Endothelial cell of umbilical vein (primary cell): ENCODE data around the gene PSMA3.

Experiments
- EZH2 ChIP-seq: IDR thresholded peaks from 2 replicates; pipeline ENCODE4 v1.6.1; 2012; ENCODE audit warnings: borderline replicate concordance, low read depth, mild to moderate bottlenecking, moderate library complexity, low read length, inconsistent platforms; ENCODE audit not compliant: severe bottlenecking
- FOS ChIP-seq: IDR thresholded peaks from 2 replicates; pipeline ENCODE4 v1.6.1; 2011; ENCODE audit warnings: mild to moderate bottlenecking, low read length, moderate library complexity, borderline replicate concordance; ENCODE audit not compliant: insufficient read depth
- GATA2 ChIP-seq: IDR thresholded peaks from 2 replicates; pipeline ENCODE4 v1.7.0; 2011; ENCODE audit warnings: low read depth, mild to moderate bottlenecking, moderate library complexity, mixed read lengths, low read length; ENCODE audit not compliant: insufficient read length, insufficient read depth
- JUN ChIP-seq: IDR thresholded peaks from 2 replicates; pipeline ENCODE4 v1.6.1; 2011; ENCODE audit warnings: borderline replicate concordance, low read depth; ENCODE audit not compliant: insufficient read length, insufficient read depth
- MYC ChIP-seq: IDR thresholded peaks from one replicate; pipeline ENCODE4 v1.6.1; 2011; ENCODE audit warnings: mild to moderate bottlenecking, low read depth, low read length
- POLR2A ChIP-seq: IDR thresholded peaks from 2 replicates; pipeline ENCODE4 v1.6.1; 2012; ENCODE audit warnings: low read depth, mild to moderate bottlenecking, control low read depth, low read length
- POLR2AphosphoS5 ChIP-seq: IDR thresholded peaks from 2 replicates; pipeline ENCODE4 v1.6.1; 2012; ENCODE audit warnings: low read depth, mild to moderate bottlenecking, control low read depth, low read length, moderate library complexity; ENCODE audit not compliant: insufficient read depth
- TF ChIP-seq, protein P1 (sequence below), 2 donors: IDR thresholded peaks; 1 replicate in 1 of 2; 2 replicates in 1 of 2; pipeline ENCODE4 v1.5.1; 2011; ENCODE audit warnings: low read length in 2 of 2, mild to moderate bottlenecking in 2 of 2, moderate library complexity in 2 of 2, control low read depth in 1 of 2, inconsistent platforms in 1 of 2, low read depth in 1 of 2; ENCODE audit not compliant: insufficient read depth in 1 of 2; ENCODE audit errors: extremely low read depth in 1 of 2

DNA sequence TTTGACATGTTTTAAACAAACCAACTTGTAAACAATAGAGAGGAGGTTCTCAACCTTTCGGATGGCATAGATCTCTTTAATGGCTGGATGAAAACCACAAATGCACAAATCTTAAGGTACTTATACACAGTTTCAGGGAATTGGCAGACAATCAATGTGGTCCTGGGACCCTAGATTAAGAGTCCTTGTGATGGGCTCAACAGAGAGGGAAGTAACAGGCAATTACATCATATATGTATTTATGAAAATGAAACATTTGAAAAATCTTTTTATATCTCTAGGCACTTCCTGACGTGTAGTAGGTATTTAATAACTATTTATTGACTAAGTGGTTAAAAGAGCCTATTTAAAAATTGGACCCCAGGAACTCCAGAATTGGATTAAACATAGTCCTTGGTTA lies 43.8 kb upstream of the PSMA3 start:
- TF ChIP-seq POLR2AphosphoS5 (no peak), JUN (no peak), POLR2A (no peak), EZH2 (no peak), MYC (no peak), FOS (no peak), GATA2 (no peak)
- TF ChIP-seq, protein P1, sequence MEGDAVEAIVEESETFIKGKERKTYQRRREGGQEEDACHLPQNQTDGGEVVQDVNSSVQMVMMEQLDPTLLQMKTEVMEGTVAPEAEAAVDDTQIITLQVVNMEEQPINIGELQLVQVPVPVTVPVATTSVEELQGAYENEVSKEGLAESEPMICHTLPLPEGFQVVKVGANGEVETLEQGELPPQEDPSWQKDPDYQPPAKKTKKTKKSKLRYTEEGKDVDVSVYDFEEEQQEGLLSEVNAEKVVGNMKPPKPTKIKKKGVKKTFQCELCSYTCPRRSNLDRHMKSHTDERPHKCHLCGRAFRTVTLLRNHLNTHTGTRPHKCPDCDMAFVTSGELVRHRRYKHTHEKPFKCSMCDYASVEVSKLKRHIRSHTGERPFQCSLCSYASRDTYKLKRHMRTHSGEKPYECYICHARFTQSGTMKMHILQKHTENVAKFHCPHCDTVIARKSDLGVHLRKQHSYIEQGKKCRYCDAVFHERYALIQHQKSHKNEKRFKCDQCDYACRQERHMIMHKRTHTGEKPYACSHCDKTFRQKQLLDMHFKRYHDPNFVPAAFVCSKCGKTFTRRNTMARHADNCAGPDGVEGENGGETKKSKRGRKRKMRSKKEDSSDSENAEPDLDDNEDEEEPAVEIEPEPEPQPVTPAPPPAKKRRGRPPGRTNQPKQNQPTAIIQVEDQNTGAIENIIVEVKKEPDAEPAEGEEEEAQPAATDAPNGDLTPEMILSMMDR (IDR thresholded peaks at IDR 0.05; ENCODE audit: extremely low read depth in 1 of 2, insufficient read depth in 1 of 2, low read depth in 1 of 2, low read length in 2 of 2) = no peak
